ENCODE results near the gene PRICKLE2. TPM values are rescaled to one million over a fixed set of nuclear protein-coding genes. Genes with fewer than 3 reads are reported as not detected.

The PRICKLE2 gene
- total RNA-seq, 1 donor from 2014 or later, result 24.7 TPM

DNA sequence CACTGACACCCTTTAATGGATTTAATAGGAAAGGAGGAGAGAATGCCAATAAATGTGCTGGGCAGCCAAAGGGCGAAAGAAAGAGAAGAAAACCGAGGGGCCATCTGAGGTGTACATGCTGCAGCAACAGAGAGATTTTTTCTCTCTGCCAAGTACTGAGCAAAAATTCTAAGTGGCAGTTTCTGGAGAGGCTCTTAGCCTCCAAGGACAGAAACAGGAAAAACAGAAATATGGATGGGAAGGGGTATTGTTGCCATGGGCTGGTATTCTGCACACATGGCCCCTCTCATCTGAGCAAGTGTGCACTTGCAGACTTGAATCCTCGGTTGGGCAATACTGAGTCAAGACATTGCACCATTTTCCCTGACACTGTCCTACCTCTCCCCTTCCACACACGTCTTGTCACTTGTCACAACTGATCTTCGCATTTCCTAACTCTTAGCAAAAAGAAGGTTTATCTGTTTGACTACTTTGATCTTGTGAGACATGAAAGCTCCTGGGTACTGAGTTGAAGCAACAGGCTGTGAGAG lies 73.9 kb downstream of the PRICKLE2 start:
- peaks cover 35% of the 10 kb centered on the region for H3K4me1 Mint-ChIP-seq (ENCODE audit: unreplicated experiment)
- H3K4me3 Mint-ChIP-seq (ENCODE audit: unreplicated experiment), result no peak overlapping the region
- TF ChIP-seq, protein P1, sequence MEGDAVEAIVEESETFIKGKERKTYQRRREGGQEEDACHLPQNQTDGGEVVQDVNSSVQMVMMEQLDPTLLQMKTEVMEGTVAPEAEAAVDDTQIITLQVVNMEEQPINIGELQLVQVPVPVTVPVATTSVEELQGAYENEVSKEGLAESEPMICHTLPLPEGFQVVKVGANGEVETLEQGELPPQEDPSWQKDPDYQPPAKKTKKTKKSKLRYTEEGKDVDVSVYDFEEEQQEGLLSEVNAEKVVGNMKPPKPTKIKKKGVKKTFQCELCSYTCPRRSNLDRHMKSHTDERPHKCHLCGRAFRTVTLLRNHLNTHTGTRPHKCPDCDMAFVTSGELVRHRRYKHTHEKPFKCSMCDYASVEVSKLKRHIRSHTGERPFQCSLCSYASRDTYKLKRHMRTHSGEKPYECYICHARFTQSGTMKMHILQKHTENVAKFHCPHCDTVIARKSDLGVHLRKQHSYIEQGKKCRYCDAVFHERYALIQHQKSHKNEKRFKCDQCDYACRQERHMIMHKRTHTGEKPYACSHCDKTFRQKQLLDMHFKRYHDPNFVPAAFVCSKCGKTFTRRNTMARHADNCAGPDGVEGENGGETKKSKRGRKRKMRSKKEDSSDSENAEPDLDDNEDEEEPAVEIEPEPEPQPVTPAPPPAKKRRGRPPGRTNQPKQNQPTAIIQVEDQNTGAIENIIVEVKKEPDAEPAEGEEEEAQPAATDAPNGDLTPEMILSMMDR (IDR thresholded peaks at IDR 0.05), result no peak
- H3K27ac Mint-ChIP-seq (ENCODE audit: unreplicated experiment), result peak overlapping the region; percentile 99
- no peaks in the 10 kb centered on the region for H3K9me3 Mint-ChIP-seq (ENCODE audit: unreplicated experiment)
- H3K36me3 Mint-ChIP-seq (ENCODE audit: unreplicated experiment), result peaks cover 36% of the 10 kb centered on the region
- DNase-seq (ENCODE audit: extremely low spot score, unreplicated experiment), result no peak
- H3K27me3 Mint-ChIP-seq (ENCODE audit: unreplicated experiment), result no peaks in the 10 kb centered on the region

DNA sequence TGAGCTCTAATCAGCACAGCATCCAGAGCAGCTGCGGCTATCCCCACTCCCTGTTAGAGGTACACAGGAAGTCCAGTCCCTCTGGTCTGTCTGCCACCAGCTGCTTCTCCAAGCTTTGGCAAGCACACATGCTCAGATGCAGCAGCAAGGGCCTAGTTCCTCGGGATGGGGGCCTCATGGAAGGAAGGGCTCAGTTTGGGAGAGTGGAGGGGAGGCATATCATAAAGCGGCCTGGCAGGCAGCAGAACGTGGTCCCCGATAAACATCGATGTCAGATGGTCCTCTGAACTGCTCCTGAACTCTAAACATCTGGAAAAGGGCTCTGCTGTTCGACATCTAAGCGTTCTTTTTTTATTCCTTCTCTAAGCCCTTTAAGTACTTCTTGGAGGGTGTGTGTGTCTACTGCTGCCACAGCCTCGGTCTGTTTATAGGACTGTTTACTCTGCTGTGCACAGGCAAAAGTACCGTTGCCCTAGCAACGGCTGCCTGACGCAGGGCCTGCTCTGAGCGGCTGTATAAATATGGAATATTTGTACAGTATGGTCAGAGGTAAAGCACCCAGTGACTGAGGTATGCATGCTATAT lies 74.6 kb downstream of the PRICKLE2 start:
- H3K4me3 Mint-ChIP-seq (ENCODE audit: unreplicated experiment), result peak overlapping the region; percentile 53
- peaks cover 43% of the 10 kb centered on the region for H3K36me3 Mint-ChIP-seq (ENCODE audit: unreplicated experiment)
- H3K9me3 Mint-ChIP-seq (ENCODE audit: unreplicated experiment), result no peaks in the 10 kb centered on the region
- TF ChIP-seq, protein P1 (IDR thresholded peaks at IDR 0.05), result no peak
- DNase-seq (ENCODE audit: extremely low spot score, unreplicated experiment), result peak; percentile 93
- H3K4me1 Mint-ChIP-seq (ENCODE audit: unreplicated experiment), result peaks cover 35% of the 10 kb centered on the region
- peak overlapping the region; percentile 99 for H3K27ac Mint-ChIP-seq (ENCODE audit: unreplicated experiment)
- H3K27me3 Mint-ChIP-seq (ENCODE audit: unreplicated experiment), result no peaks in the 10 kb centered on the region

DNA sequence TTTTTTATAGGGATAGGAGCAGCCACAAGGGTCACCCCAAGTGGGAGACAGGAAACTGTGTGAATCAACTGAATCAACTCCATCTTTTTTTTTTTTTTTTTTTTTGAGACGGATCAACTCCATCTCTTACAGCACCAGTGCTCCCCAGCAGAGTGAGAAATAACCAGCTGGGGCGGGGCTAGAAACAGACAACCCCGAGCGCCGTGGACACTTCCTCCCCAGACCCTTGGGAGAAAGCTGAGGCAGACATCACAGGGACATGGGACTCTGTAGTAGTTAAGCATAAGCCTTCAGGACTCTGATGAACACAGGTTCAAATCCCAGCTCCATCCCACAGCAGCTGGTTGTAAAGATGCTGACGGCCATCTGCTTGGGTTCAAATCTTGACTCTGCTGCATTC lies 75.4 kb downstream of the PRICKLE2 start:
- no peaks in the 10 kb centered on the region for H3K9me3 Mint-ChIP-seq (ENCODE audit: unreplicated experiment)
- TF ChIP-seq, protein P1 (IDR thresholded peaks at IDR 0.05), result no peak
- H3K36me3 Mint-ChIP-seq (ENCODE audit: unreplicated experiment), result peaks cover 39% of the 10 kb centered on the region
- no peak overlapping the region for H3K4me3 Mint-ChIP-seq (ENCODE audit: unreplicated experiment)
- no peaks in the 10 kb centered on the region for H3K27me3 Mint-ChIP-seq (ENCODE audit: unreplicated experiment)
- peak overlapping the region; percentile 99 for H3K27ac Mint-ChIP-seq (ENCODE audit: unreplicated experiment)
- DNase-seq (ENCODE audit: extremely low spot score, unreplicated experiment), result no peak
- peaks cover 35% of the 10 kb centered on the region for H3K4me1 Mint-ChIP-seq (ENCODE audit: unreplicated experiment)

DNA sequence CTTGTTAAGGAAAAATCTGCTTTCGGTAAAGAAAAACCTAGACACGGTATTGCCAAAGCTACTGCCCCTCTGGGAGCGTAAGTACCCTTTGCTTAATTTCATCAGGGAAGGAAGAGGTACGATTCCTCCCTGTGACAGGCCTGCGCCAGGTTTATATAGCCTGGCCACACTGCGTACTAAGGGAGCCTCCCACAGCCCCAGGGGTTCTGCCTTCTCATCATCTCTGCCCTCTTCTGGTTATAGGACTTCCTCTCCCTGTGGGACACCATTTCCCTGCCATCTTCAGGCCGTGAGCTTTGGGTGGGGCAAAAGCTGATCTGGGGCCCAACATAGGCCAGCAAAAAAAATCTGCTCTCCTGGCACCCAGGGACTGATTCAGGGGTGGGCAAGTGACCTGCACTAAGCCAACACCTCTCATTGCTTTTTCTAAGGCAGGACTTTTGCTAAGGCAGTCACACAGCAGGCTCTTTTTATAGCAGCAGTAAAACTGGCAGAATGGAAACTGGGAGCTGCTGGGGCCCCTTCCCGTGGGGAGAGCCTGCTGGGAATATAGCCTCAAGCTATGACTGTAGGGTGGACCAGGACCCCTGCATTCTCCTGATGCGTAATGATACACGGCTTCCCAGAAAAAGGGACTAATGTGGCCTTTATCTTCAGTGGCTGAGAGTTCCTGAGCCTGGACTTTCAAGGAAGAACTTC lies 76.2 kb downstream of the PRICKLE2 start:
- H3K36me3 Mint-ChIP-seq (ENCODE audit: unreplicated experiment), result peaks cover 36% of the 10 kb centered on the region
- TF ChIP-seq, protein P1 (IDR thresholded peaks at IDR 0.05), result no peak
- peak overlapping the region; percentile 99 for H3K27ac Mint-ChIP-seq (ENCODE audit: unreplicated experiment)
- no peak for DNase-seq (ENCODE audit: extremely low spot score, unreplicated experiment)
- H3K9me3 Mint-ChIP-seq (ENCODE audit: unreplicated experiment), result no peaks in the 10 kb centered on the region
- H3K4me3 Mint-ChIP-seq (ENCODE audit: unreplicated experiment), result no peak overlapping the region
- no peaks in the 10 kb centered on the region for H3K27me3 Mint-ChIP-seq (ENCODE audit: unreplicated experiment)
- peaks cover 38% of the 10 kb centered on the region for H3K4me1 Mint-ChIP-seq (ENCODE audit: unreplicated experiment)

DNA sequence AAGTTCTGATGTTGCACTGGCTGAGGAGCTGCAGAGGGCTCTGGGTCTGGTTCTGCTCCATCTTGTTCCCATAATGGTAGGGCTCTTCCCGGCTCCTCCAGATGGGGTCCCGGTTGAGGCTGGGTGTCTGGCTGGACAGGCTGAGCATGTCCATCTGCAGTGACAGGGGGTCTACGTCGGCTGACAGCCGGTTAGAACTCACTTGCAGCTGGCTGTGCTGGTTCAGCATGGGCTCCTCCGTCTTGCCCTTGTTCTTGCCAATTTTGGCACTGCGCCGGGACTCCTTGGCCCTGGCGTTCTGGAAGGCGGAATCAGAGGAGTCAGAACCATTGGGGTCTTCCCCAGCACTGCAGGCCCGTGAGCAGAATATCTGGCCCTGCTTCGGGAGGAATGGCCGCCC lies 78.1 kb downstream of the PRICKLE2 start:
- TF ChIP-seq, protein P1 (IDR thresholded peaks at IDR 0.05), result no peak

More for the DNA sequence above, 78.1 kb downstream of the PRICKLE2 start:
- no peaks in the 10 kb centered on the region for H3K9me3 Mint-ChIP-seq (ENCODE audit: unreplicated experiment)
- no peaks in the 10 kb centered on the region for H3K27me3 Mint-ChIP-seq (ENCODE audit: unreplicated experiment)
- no peak for DNase-seq (ENCODE audit: extremely low spot score, unreplicated experiment)
- H3K27ac Mint-ChIP-seq (ENCODE audit: unreplicated experiment), result no peak overlapping the region
- no peak overlapping the region for H3K4me3 Mint-ChIP-seq (ENCODE audit: unreplicated experiment)
- H3K4me1 Mint-ChIP-seq (ENCODE audit: unreplicated experiment), result peaks cover 44% of the 10 kb centered on the region
- H3K36me3 Mint-ChIP-seq (ENCODE audit: unreplicated experiment), result peaks cover 26% of the 10 kb centered on the region
